HG02981 (cell line): Measurements from ENCODE around the gene EFNA5.

Experiments
- ATAC-seq: cut with Tn5 transposase; IDR thresholded peaks from one replicate; pipeline ENCODE4 v1.9.1; 2021; ENCODE audit warnings: mild to moderate bottlenecking, moderate library complexity; ENCODE audit not compliant: unreplicated experiment

EFNA5 gene

DNA sequence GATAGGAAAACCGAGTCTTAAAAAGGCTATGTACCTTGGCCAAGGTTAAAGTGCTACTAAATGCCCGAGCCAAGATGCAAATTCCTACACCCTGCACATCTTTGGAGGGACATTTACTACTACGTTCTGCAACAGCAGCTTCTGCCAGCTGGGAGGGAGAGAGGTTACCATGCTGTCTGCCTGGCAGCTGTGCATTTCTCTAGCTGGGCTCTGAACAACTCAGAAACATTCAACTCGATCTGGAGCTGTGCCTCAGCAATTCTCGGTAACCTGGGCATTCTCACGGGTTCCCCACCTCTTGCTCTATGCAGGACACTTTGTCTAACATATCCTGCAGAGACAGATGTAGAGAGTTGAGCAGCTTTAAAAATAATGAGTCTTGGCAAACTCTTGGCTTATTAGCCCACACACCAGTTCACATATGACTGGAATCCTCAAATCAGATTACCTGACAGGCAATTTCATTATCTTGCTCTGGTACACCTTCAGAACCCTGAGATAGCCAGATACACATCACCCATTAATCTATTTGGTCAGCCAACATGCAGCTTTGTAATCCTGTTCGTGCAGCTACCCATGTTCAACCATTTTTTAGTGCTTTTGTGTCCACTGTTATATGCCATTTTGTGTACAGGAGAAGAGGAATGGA is 115.8 kb downstream of the EFNA5 start:
- ATAC-seq = no peak

DNA sequence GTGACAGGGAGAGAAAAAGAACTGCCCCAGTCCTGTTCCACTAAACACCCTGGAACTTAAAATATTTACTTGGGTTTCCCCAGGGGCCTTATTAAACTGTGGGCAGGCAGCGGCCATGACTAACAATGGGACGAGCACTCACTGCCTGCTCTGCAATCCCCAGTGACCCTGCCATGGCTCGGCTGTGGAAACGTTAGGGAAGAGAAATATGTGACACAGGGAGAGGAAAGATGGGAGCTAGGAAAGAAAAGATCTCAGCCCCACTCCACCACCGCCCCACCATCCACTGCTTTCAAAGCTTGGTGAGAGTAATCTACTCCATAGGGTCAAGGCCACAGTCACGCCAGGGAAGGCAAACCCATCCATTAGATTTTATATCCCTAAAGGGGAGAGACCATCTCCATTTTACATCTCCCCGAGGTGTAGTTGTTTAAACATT is 117.6 kb downstream of the EFNA5 start:
- no peak for ATAC-seq

DNA sequence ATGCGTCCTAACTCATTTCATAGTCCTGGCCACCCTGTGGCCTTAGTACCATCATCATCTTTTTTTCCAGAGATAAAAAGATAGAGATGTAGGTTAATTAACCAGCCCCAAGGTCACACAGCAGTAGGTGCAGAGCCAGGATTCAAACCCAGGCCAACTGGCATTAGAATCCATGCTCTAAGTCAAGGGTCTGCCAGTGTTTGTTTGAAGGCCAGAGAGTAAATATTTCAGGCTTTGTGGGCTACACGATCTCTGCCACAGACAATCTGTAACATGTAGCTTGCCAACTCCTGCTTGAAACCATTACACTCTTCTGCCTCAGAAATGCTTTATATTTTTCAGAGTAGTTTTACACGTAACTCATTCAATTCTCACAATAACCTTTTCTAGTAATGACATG is 119.6 kb downstream of the EFNA5 start:
- no peak for ATAC-seq

DNA sequence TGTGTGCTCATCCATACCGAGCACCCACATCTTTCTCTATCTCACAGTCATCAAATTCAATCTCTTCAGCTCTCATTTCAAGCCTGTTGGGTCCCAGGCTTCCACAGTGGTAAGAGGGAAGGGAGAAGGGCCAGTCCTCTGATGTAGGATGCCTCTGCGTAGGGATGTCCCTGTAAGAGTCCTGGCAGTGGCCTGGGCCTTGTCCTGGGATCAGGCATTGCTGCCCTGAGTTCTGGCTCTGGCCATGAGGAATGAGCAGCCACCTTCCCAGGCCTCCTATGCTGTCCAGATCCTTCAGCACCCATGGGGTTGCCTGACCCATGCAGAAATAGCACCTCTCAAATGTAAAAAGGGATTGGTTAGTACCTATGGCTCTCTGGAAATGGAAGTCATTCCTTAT is 121.2 kb downstream of the EFNA5 start:
- no peak for ATAC-seq

DNA sequence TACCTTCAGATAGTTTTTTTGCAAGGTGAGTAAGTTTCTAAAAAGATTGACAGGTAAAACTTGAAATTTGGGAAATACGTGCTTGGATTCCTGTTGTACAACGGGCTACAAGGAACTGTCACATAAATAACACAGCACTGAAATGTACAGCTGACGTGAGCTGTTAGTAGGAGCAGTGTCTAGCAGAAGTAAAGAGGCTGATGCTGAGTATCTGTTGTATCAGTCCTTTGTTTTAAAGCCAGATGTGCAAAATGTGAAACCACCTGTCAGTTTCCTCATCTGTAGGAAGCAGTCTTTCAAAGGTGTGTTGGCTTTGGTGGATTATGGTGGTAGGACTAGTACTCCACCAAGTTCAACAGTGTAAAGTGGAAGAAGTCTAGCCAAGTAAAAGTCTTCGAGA is 122.3 kb downstream of the EFNA5 start:
- no peak for ATAC-seq

DNA sequence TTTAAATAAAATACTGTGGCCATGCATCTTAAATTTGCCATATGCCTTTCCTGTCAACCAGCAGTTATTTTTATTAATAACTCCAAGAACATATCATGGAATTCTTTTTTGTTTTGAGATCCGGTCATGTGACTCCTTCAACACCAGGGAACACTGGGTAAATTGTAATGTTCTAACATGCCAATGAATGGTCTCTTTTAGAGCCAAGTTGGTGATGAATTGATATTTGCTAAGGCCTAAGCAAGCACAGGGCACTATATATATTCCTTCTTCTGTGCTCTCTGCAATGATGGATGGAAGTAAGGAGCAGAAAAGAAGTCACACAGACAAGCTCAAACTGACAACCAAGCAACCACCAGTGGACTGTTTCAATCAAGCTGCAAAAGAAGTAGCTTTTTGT is 124.0 kb downstream of the EFNA5 start:
- no peak for ATAC-seq

DNA sequence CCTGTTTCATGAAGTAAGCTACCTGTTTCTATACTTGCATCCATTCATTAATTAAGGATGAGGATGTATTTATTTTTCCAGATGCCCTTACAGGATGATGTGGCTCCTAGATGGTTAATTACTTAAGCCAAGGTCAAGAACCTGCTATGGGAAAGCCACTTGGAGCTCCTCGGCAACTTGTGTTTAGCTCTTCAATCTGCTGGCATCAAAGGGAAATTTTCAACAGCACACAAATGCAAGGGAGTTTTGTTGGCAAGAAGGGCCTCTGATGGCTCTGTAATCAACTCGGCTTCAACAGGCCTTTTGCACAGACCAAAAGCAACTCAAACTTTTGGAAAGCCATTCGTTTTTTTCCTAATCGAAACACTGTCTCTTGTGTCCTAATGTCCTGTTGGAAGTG is 125.3 kb downstream of the EFNA5 start:
- ATAC-seq = no peak

DNA sequence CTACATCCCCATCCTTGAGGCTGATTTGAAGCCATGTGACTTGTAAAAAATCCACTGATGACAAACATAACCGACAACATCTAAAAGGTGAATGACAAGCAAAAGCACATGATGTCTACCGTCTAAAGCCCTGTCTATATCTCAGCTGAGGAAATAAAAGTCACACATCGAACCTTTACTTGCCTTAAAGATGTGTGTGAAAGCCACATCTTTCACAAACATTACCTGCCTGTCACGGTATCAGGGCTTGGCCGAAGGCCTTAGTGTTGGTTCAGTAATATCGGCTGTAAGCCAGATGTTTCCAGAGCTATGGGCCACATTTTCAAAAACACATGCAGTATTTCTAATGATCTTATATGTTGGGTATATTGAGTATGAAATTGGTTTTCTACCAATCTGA is 125.8 kb downstream of the EFNA5 start:
- no peak for ATAC-seq

DNA sequence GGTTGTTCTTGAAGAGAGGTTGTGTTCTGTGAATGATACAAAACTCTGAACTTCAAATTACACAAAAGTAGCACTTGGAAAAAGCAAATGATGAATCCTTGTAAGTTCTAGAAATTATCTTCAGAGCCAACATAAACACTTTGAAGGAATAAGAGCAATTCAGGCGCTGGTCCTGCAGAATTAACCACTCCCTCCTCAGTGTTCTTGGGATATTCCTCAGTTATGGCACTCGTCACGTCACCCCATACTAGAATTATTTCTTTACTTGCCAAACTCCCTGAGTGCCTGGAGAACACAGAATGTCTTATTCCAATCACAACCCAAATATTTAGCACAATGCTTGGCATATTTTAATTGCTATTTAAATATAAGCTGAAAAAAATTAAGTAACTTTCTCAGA is 126.3 kb downstream of the EFNA5 start:
- no peak for ATAC-seq

DNA sequence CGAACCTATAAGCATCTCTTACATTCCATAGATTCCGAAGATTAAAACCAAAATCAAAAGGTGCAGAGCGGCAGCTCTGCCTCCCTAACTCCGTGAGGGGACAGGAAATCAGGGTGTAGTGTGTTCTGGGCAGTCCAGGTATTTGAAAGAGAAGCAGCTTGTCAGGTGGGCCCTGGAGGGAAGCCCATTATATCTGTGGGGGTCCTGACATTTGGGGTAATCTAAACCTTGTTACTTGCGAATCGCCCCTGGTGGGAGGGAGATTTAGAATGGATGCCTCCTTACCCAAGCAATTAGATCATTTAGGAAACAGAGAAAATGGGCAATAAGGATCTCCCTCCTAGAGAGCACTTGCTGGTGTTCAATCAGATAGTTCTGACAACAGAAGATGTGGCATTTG is 126.9 kb downstream of the EFNA5 start:
- no peak for ATAC-seq

DNA sequence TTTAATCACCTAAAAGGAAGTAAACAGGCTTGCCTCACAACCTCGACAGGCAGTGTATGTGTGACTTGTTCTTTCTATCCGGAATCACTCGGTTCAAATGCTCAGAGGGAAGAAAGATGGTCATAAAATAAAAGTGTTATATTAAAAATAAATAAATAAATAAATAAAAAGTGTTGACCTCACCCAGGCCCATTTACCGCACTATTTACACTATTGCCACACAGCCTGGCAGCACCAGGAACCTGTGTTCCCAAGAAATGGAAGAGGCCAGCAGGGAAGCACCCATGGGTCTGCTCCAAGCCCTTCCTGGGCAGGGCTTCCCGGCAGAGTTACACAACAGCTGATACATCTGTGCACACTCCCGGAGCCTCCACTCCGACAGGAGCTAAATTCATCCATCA is 127.9 kb downstream of the EFNA5 start:
- no peak for ATAC-seq

DNA sequence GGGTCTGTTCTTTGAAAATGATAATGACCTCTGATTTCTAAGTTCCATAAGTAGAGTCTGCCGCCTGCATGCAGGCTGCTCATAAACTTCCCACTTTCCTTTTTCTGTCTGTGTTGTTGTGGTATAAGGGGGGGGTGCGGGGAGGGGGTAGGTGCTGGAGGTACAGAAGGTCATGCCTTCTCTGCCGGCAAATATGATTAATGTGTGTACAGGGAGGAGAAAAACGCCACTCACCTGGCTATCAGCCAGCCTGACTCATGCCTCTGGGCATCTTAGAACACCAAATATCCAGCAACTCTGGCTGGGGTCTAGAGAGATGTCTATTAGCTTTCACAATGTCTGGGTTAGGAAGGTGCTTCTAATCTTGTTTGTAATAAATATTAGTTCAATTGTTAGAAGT is 128.3 kb downstream of the EFNA5 start:
- no peak for ATAC-seq

DNA sequence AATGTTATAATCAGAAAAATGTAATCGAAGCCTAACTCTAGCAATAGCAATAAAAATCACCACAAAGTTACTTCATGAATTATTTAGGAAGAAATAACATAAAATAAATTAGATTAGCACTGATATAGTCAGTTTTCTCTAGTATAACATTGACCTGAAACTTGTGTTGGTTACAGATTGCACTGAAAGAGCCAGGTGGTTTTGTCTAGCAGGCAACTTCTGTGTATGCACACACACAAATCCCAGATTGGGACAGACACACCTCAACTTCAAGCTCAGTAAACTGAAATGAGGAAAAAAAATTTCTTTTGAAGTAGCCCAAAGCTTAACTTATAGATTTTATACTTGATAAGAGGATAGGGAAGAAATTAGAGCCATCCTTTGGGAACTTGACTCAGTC is 129.3 kb downstream of the EFNA5 start:
- ATAC-seq = peak; percentile 74

DNA sequence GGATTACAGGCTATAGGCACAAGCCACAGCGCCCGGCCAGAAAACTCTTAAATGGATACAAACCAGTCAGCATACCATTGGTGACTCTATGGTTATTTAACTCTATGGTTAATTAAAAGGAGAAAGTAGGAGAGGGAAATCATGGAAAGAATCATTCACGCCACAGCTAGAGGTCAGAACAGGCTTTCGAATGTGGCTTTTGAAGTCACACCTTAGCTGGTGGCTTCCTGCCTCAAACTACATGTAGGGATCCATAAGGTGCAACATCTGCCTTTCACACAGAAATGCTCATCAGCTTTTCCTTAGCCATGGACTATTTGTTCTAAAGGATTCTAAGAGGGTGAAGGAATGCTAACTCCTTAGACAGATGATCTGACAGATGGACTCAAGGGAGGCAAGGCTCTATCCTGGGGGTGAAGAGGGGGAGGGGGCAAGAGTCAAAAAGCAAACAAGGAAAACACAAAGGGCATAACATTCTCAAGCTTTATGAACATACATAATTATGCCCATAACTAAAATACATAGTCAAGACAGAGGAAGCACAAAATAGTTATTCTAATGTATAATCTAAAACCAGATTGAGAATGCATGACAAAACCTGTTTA is 130.9 kb downstream of the EFNA5 start:
- no peak for ATAC-seq

DNA sequence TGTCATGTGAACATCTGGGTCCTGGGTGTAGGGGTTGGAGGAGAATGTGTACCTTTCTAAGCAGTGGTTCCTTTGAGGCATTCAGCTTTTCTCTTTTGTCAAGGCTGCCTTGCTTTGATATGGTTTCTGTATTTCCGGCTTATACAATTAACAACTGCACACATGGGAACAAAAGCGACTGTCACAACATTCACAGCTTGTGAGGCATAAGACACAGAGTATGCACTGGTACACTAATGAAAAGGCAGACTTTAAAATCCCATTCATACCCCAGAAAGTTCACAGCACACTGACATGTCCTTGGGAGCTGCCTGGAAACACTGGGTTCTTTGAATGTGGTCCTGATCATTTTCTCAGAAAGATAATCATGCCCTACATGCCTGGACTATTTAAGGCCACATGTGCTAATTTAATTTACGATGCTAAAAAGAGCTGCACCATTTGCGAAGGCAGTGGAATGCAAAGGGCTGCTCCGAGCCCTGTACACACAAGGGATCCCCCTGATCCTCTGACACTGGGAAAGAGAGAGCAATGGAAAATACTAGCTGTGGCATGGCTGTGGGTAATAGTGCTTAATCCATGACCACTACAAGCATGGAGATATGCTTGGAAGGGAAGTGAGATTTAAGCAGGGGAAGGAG is 131.8 kb downstream of the EFNA5 start:
- ATAC-seq = no peak

DNA sequence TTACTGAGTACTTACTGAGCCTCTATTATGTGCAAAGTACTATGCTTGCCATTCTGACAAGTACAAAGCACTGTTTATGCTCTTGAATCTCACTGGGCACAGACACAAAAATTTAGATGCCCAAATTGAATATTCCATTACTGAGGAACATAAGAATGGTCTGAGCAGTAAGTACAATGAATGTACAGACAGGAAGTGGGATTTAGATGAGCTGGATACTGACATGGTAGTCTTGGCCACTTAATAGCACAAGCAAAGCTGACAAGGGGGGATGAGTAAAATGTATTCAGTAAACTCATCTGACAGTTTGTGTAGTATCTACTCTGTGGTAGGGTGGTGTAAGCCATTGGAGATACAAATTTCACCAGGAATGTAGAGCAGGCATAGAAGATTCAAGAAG is 132.4 kb downstream of the EFNA5 start:
- no peak for ATAC-seq

DNA sequence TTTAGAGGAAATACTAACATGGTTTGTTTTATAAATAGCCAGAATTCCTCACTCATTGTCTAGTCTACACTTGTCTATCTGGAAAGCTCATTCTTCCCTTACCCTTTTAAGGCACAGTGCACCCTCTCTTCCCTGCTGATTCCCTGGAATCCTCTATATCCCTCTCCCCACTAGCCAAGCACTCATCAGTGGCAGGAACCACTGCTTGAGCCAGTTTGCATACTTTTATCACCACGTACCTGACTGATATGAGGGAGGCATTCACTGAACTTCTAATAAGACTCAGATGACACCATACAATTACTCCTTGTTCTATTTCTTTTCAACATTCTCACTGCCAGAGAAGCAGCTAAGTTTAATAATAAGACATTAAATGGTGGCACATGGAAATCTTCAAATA is 134.9 kb downstream of the EFNA5 start:
- no peak for ATAC-seq

DNA sequence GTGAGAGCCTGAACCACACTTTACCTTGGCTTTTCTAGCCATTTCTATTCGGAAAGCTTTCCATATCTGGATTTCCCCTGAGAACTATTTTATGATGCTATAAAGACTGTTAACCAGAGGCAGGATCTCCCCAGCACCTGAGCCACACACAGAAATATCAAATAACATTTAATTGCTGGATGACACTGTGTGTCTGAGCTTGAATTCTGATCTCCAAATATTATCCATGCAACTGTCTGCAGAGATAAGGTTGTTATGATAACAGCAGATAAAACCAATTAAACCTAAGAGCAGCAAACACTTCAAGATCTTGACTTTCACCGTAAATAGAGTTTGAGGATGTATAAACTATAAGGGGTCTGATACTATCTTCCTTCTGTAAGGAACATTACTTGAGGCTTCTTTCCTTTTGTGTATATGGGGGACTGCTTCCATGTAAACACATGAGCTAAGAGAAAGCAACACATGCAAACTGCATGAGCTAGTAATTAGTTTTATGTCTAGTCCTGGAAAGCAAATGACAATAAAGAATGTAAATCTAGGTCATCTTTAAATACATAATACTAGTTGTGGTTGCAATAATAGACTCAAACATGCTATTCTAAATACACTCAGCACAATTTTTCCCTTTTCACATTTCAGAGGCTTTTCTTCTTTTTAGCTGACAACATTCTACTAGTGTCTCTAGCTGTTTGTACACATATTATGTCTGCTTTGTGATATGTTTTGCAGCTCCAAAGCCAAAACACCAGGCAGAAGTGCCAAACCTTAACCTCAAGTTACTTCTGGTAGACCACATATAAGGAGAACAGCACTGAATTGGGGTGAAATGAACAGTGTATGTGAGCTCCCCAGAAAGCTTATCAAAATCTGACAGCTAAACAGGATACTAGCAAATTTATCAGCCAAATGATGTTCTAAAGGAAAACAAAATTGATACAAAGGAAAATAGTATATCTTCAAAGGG is 136.5 kb downstream of the EFNA5 start:
- no peak for ATAC-seq

DNA sequence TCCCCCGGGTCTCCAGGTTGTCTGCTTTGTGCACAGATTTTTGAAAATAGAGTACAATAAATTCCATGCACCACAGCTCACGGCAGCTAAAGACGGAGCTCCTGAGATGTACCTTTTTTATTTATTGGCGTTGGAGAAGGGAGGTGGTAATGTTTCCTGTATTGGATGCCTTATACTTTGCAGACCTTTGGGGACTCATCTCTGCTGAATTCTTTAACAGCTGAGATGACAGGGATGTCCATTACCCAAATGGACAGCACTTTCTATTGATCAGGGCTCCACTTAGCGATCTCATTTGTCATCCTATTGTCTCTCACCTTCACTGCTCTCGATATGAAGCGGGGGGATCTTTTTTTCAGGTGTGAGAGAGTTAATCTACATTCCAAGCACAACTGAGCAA is 137.8 kb downstream of the EFNA5 start:
- ATAC-seq = no peak

DNA sequence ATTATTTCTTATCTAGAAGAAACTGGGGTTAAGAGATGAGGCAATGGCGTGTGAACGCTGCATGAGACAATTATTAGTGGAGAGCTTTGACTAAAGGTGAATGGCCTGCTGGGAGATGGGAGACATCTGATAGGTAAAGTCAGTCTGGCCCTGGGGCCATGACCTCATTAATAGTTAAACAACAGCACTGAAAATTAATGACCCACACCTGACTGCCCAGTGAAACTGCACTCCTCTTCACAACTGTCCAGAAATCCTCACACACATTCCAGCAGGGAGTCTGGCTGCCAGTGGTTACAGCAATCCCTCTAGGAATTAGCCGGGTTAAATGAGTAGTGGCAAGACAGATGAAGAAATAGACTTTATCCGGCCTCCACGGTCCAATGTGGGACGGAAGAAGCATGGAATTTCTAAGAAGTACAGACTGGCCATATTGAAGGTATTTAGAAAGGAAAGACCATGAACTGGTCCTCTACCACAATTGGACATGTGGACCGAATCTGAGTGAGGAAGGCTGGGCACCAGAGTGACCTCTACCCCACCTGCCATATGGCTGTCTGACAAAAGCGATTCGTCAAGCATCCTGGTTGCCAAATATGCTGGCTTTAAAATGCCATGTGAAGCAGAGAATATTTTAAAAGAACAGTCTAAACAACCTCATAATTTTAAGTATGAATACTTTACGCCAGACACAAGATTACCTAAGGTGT is 138.4 kb downstream of the EFNA5 start:
- no peak for ATAC-seq

DNA sequence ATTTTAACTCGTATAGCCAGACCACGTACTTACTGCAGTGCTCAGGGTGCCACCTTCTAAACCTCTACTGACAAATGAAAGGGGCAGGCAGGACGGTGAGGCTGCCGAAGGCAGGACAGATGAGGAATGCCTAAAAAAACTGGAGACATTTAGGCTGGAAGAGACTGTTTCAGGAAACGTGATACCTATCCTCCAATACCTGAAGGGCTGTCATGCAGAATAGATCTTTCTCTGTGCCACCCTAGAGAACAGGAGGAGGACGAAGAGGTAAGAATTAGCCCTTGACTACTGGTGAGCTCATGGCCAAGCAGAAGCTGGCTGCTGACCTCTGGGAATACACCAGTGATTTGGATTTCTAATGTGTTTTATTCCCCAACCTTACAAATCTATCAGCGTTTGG is 139.4 kb downstream of the EFNA5 start:
- no peak for ATAC-seq
